NCI-H460 (cell line): Measurements from ENCODE around the gene SLC25A1. TPM values are rescaled to one million over a fixed set of nuclear protein-coding genes. Genes with fewer than 3 reads are reported as not detected.
"Not testable (repeated sequence)": the region's sequence is repeated elsewhere in the genome, so short reads cannot be mapped to it uniquely, and the experiment has no call there.

Experiments used
- DNase-seq: peaks from one replicate; pipeline ENCODE4 v3.0.0-alpha.2; 2016; ENCODE audit warnings: low read depth; ENCODE audit errors: extremely low read depth
- total RNA-seq: library from RNA; depleted of rRNA; stranded (reverse); fragments of >200 nt; shearing (Covaris generic); gene quantifications from 2 replicates; pipeline ENCODE4 v1.2.3, GENCODE V29; 2014

Gene SLC25A1
- total RNA-seq, 1 experiment from 2014 or later: 34.6 TPM

GRCh38 chr22:19207401-19207808 is 28.9 kb upstream of the SLC25A1 start:
- no peak for DNase-seq

GRCh38 chr22:19206287-19206686 is 27.8 kb upstream of the SLC25A1 start:
- no peak for DNase-seq

GRCh38 chr22:19204640-19205039 is 26.1 kb upstream of the SLC25A1 start:
- DNase-seq: no peak

- DNase-seq: no peak
Measured at GRCh38 chr22:19203834-19204233, 25.3 kb upstream of the SLC25A1 start.

GRCh38 chr22:19202799-19203186 is 24.3 kb upstream of the SLC25A1 start:
- not testable (repeated sequence) for DNase-seq

- DNase-seq: no peak
Measured at GRCh38 chr22:19201869-19202798, 23.6 kb upstream of the SLC25A1 start.

- no peak for DNase-seq
Measured at GRCh38 chr22:19201130-19201868, 22.8 kb upstream of the SLC25A1 start.

GRCh38 chr22:19199479-19199878 is 20.9 kb upstream of the SLC25A1 start:
- no peak for DNase-seq

- no peak for DNase-seq
Measured at GRCh38 chr22:19197997-19198865, 19.7 kb upstream of the SLC25A1 start.

- DNase-seq: no peak
Measured at GRCh38 chr22:19196841-19197612, 18.5 kb upstream of the SLC25A1 start.

GRCh38 chr22:19195796-19196731 is 17.5 kb upstream of the SLC25A1 start:
- DNase-seq: no peak

- no peak for DNase-seq
Measured at GRCh38 chr22:19194766-19195536, 16.4 kb upstream of the SLC25A1 start.

- DNase-seq: no peak
Measured at GRCh38 chr22:19193879-19194278, 15.3 kb upstream of the SLC25A1 start.

GRCh38 chr22:19187716-19188563 is 9.4 kb upstream of the SLC25A1 start:
- no peak for DNase-seq

GRCh38 chr22:19184276-19184997 is 5.9 kb upstream of the SLC25A1 start:
- DNase-seq: no peak

- no peak for DNase-seq
Measured at GRCh38 chr22:19183216-19183615, 4.7 kb upstream of the SLC25A1 start.
